ENCODE measurements around the gene TPK1. TPM values are rescaled to one million over a fixed set of nuclear protein-coding genes. Genes with fewer than 3 reads are reported as not detected.

The TPK1 gene
- total RNA-seq, 4 donors from 2014 or later, result 2.5 to 22.7 (median 18.7) TPM

DNA sequence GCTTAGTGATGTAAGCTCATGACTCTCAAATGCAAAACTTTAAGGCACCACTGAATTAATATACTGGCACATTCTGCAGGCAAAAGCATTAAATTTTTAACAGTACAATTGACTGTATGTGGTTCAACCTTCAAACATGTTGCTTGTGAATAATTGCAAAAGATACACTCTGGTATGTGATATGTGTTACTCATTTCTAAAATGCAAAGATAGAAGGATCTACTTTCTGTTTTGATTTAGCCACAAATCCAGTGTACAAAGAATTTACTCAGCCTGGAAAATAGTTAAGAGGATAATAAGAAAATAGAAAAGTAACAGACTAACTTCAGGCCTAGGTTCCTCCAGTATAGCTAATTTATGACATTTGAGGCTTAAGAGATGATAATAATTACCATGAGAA is 365.8 kb downstream of the TPK1 start:
- no peak for DNase-seq
- TF ChIP-seq POLR2A (IDR thresholded peaks at IDR 0.05), result no peak
- TF ChIP-seq CTCF (IDR thresholded peaks at IDR 0.05), result no peak
- H3K36me3 ChIP-seq, result no peaks in the 10 kb centered on the region
- no peaks in the 10 kb centered on the region for H3K27me3 ChIP-seq
- H3K4me3 ChIP-seq, result no peak overlapping the region
- H3K4me1 ChIP-seq, result no peaks in the 10 kb centered on the region
- no peaks in the 10 kb centered on the region for H3K9me3 ChIP-seq
- no peak overlapping the region for H3K27ac ChIP-seq

DNA sequence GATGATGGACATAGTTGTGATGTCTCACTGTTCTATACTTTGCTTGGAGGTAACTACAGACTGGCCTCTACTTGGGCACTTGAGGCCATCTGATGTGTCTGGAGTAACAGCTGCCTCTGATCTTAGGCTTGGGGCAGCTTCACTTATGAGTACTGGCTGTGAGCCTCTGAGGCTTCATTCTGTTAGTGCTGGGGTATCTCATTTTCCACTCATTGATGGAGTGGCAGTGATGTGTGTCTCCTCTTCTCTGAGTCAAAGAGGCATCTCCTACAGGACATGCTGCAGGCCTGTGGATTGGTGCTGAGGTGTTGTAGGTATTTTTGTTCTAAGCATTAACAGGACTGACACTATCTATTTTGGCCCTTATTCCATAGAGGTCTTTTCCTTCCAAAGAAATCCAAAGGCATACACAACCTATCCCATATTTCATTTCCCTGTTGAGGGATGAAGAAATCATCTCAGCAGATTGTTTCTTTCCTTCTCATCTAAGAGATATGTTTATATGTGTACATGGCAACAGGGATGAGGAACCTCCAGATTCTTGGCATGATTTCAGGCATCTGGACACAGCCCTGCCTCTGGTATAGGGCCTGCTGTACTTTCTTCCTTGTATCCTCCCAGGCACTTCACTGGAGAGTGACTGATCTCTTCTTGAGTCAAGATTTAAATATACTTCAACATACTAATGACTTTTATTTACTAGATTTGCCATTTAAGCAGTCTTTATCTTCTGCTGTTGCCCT is 366.7 kb downstream of the TPK1 start:
- no peaks in the 10 kb centered on the region for H3K36me3 ChIP-seq
- no peak for TF ChIP-seq CTCF (IDR thresholded peaks at IDR 0.05)
- no peak for TF ChIP-seq POLR2A (IDR thresholded peaks at IDR 0.05)
- no peaks in the 10 kb centered on the region for H3K27me3 ChIP-seq
- no peaks in the 10 kb centered on the region for H3K4me1 ChIP-seq
- H3K9me3 ChIP-seq, result no peaks in the 10 kb centered on the region
- DNase-seq, result no peak
- H3K4me3 ChIP-seq, result no peak overlapping the region
- no peak overlapping the region for H3K27ac ChIP-seq

DNA sequence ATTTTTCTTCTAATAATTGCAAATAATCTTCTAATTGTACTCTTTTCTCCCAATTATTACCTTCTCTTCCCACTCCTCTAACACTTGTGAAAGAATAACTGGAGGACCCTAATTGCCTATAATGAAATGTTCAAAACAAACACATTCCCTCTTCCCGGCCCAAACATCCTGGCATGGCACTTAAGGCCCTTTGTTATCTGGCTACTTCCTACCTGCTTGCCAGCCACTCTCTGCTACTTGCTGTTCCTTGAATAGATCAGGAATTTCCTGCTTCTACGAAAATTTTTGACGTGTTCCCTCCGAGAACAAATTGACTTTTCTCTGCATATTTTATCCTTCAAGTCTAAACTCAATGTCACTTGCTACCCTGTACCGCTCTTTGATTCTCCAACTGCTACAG is 376.2 kb downstream of the TPK1 start:
- no peak for DNase-seq
- no peaks in the 10 kb centered on the region for H3K9me3 ChIP-seq
- H3K27me3 ChIP-seq, result no peaks in the 10 kb centered on the region
- H3K4me3 ChIP-seq, result no peak overlapping the region
- H3K36me3 ChIP-seq, result no peaks in the 10 kb centered on the region
- H3K27ac ChIP-seq, result no peak overlapping the region
- no peaks in the 10 kb centered on the region for H3K4me1 ChIP-seq
- TF ChIP-seq CTCF (IDR thresholded peaks at IDR 0.05) (no peak), POLR2A (IDR thresholded peaks at IDR 0.05) (no peak)

DNA sequence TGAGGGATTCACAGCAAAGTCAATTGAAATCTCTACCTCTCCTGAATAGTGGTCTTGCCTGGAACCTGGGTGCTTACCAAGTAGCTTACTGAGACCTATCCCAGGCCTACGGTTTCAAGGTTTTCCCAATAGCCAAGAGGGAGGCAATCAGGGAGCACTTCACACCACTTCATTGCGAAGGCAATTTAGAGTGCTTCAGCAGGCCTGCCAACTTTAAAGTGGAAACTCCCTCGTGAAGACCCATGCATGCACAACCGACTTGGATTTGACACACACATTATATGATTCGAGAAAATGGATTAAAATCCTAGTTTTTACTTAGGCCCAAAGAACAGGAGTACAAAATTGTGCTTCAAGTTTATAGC is 380.8 kb downstream of the TPK1 start:
- Histone ChIP-seq H3K9me3 (no peaks in the 10 kb centered on the region), H3K4me3 (no peak overlapping the region), H3K27me3 (no peaks in the 10 kb centered on the region), H3K36me3 (no peaks in the 10 kb centered on the region), H3K4me1 (no peaks in the 10 kb centered on the region), H3K27ac (no peak overlapping the region)
- DNase-seq, result no peak
- TF ChIP-seq POLR2A (IDR thresholded peaks at IDR 0.05), result no peak
- no peak for TF ChIP-seq CTCF (IDR thresholded peaks at IDR 0.05)

DNA sequence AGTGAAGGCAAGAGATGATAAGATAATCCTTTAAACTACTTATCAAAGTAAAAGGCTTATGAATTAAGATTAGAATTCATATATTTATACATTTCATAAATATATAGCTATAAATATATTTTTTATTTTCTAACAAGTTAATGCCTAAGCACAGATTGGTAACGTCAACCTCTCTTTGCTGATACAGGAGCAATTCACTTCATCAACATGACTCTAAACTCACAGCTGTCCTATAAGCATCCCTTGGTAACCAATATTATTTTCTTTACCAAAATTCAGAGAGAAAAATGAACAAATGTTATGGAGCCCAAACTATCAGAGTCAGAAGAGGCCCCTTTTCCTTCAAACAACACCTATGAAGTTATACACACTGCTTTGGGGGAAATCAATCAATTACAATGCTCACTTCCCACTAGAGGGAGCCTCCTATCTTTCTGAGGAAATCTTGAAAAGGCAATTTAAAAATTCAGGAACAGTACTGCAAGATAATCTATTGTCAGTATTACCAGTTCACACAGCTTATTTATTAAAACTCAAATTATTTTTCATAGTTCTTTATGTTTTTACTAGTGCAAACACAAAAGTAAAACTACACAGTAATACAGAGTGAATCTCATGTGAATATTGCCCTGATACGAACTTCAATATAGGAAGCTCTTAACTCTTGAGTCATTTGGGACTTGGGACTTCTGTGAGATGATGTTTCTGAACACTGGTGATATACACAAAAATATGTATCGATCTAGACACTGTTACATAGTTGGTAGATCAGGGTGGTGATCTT is 381.4 kb downstream of the TPK1 start:
- Histone ChIP-seq H3K27ac (no peak overlapping the region), H3K9me3 (no peaks in the 10 kb centered on the region), H3K36me3 (no peaks in the 10 kb centered on the region), H3K4me1 (no peaks in the 10 kb centered on the region), H3K27me3 (no peaks in the 10 kb centered on the region), H3K4me3 (no peak overlapping the region)
- TF ChIP-seq CTCF (IDR thresholded peaks at IDR 0.05) (no peak), POLR2A (IDR thresholded peaks at IDR 0.05) (no peak)
- no peak for DNase-seq

Measured in Peyer's patch (tissue), 4 donors.